ENCODE measurements around the gene GDAP2. TPM values are rescaled to one million over a fixed set of nuclear protein-coding genes. Genes with fewer than 3 reads are reported as not detected.

Gene GDAP2
- total RNA-seq, 1 donor from 2014 or later, result 31.6 TPM

DNA sequence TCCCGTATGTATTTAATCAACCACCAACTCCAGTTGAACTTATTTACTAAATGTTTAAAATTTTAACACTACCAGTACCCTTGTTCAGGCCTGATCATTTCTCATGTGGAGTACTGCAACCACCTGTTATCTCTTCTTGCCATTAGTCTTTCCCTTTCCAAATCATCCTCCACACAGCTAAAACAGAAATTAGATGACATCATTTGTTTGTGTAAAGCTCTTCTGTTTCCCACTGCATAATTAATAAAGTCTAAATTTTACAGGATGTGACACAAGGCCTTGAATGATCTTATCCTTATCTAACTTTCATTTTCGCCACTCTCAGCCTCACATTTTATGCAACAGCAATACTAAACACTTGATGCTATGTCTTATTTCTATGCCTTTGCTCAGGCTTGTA, 24.4 kb downstream of the GDAP2 start:
- Mint-ChIP-seq H3K27me3 (ENCODE audit: low read depth, unreplicated experiment) (no peaks in the 10 kb centered on the region), H3K27ac (ENCODE audit: unreplicated experiment) (no peak overlapping the region), H3K9me3 (ENCODE audit: unreplicated experiment) (no peaks in the 10 kb centered on the region), H3K4me3 (ENCODE audit: unreplicated experiment) (no peak overlapping the region), H3K36me3 (ENCODE audit: low read depth, unreplicated experiment) (peaks cover 4% of the 10 kb centered on the region), H3K4me1 (ENCODE audit: low read depth, unreplicated experiment) (peaks cover 12% of the 10 kb centered on the region)
- Histone ChIP-seq H3K4me2 (ENCODE audit: low read length) (no peak overlapping the region), H3K27ac (ENCODE audit: low read depth, low read length) (no peak overlapping the region), H3K9me3 (ENCODE audit: insufficient read depth, low read depth, low read length) (no peaks in the 10 kb centered on the region), H4K20me1 (ENCODE audit: insufficient read depth, low read length) (no peaks in the 10 kb centered on the region), H3K27me3 (ENCODE audit: insufficient read depth, low read length) (no peaks in the 10 kb centered on the region), H3K36me3 (ENCODE audit: insufficient read depth, low read length) (peaks cover 18% of the 10 kb centered on the region), H3K4me3 (ENCODE audit: insufficient read depth, low read depth, low read length) (no peak overlapping the region), H3K79me2 (ENCODE audit: insufficient read depth, low read length) (no peaks in the 10 kb centered on the region), H2AFZ (ENCODE audit: low read depth, low read length) (no peak overlapping the region), H3K9ac (ENCODE audit: low read length) (no peak overlapping the region), H3K4me1 (ENCODE audit: insufficient read depth, low read length) (no peaks in the 10 kb centered on the region)
- no peak for TF ChIP-seq EZH2 (IDR thresholded peaks at IDR 0.05; ENCODE audit: insufficient read depth, low read length)
- TF ChIP-seq, protein P1, sequence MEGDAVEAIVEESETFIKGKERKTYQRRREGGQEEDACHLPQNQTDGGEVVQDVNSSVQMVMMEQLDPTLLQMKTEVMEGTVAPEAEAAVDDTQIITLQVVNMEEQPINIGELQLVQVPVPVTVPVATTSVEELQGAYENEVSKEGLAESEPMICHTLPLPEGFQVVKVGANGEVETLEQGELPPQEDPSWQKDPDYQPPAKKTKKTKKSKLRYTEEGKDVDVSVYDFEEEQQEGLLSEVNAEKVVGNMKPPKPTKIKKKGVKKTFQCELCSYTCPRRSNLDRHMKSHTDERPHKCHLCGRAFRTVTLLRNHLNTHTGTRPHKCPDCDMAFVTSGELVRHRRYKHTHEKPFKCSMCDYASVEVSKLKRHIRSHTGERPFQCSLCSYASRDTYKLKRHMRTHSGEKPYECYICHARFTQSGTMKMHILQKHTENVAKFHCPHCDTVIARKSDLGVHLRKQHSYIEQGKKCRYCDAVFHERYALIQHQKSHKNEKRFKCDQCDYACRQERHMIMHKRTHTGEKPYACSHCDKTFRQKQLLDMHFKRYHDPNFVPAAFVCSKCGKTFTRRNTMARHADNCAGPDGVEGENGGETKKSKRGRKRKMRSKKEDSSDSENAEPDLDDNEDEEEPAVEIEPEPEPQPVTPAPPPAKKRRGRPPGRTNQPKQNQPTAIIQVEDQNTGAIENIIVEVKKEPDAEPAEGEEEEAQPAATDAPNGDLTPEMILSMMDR (IDR thresholded peaks at IDR 0.05; ENCODE audit: insufficient read depth, low read depth, low read length), result no peak
- DNase-seq (ENCODE audit: low read depth), result no peak
- FAIRE-seq, result no peak

DNA sequence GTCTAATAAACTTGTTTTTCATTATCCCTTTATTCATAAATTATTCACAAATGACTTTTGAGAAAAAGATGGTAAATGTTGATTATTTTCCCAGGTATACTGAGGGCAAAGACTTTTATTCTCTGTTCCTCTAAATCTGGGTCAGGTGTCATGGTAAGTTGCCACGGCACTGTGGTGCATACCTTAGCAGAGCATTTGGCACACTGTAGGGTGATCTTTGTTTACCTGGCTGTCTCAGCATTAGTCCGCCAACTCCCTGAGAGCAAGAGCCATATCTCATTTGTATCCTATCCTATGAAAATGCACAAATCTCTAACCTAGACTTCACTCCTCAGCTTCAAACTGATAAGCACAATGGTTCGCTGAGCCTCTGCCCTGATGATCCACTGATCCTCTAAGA, 24.9 kb downstream of the GDAP2 start:
- Histone ChIP-seq H3K4me3 (ENCODE audit: insufficient read depth, low read depth, low read length) (no peak overlapping the region), H3K4me1 (ENCODE audit: insufficient read depth, low read length) (no peaks in the 10 kb centered on the region), H3K9ac (ENCODE audit: low read length) (no peak overlapping the region), H3K4me2 (ENCODE audit: low read length) (no peak overlapping the region), H2AFZ (ENCODE audit: low read depth, low read length) (no peak overlapping the region), H3K9me3 (ENCODE audit: insufficient read depth, low read depth, low read length) (no peaks in the 10 kb centered on the region), H3K79me2 (ENCODE audit: insufficient read depth, low read length) (no peaks in the 10 kb centered on the region), H4K20me1 (ENCODE audit: insufficient read depth, low read length) (no peaks in the 10 kb centered on the region), H3K27ac (ENCODE audit: low read depth, low read length) (no peak overlapping the region), H3K27me3 (ENCODE audit: insufficient read depth, low read length) (no peaks in the 10 kb centered on the region), H3K36me3 (ENCODE audit: insufficient read depth, low read length) (peaks cover 16% of the 10 kb centered on the region)
- peaks cover 4% of the 10 kb centered on the region for H3K36me3 Mint-ChIP-seq (ENCODE audit: low read depth, unreplicated experiment)
- no peak overlapping the region for H3K27ac Mint-ChIP-seq (ENCODE audit: unreplicated experiment)
- FAIRE-seq (no peak), DNase-seq (ENCODE audit: low read depth) (no peak)
- TF ChIP-seq, protein P1 (IDR thresholded peaks at IDR 0.05; ENCODE audit: insufficient read depth, low read depth, low read length), result no peak
- no peak for TF ChIP-seq EZH2 (IDR thresholded peaks at IDR 0.05; ENCODE audit: insufficient read depth, low read length)
- H3K9me3 Mint-ChIP-seq (ENCODE audit: unreplicated experiment), result no peaks in the 10 kb centered on the region
- peaks cover 12% of the 10 kb centered on the region for H3K4me1 Mint-ChIP-seq (ENCODE audit: low read depth, unreplicated experiment)
- H3K27me3 Mint-ChIP-seq (ENCODE audit: low read depth, unreplicated experiment), result no peaks in the 10 kb centered on the region
- H3K4me3 Mint-ChIP-seq (ENCODE audit: unreplicated experiment), result no peak overlapping the region

DNA sequence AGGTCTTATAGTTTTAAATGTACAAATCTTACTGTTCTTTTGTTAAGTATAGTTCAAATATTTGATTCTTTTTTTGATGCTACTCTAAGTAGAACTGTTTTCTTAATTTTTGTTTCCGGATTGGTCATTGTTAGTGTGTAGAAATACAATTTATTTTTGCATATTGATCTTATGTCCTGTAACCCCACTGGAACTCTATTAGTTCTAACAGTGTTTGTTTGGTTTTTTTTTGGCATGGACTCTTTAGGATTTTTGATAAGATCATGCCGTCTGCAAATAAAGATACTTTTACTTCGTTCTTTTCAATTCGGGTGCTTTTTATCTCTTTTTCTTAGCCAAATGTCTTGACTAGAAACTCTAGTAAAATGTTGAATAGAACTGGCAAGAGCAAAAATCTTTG, 26.5 kb downstream of the GDAP2 start:
- FAIRE-seq (no peak), DNase-seq (ENCODE audit: low read depth) (no peak)
- Histone ChIP-seq H3K4me2 (ENCODE audit: low read length) (no peak overlapping the region), H2AFZ (ENCODE audit: low read depth, low read length) (no peak overlapping the region), H3K9ac (ENCODE audit: low read length) (no peak overlapping the region), H3K36me3 (ENCODE audit: insufficient read depth, low read length) (peaks cover 28% of the 10 kb centered on the region), H3K9me3 (ENCODE audit: insufficient read depth, low read depth, low read length) (no peaks in the 10 kb centered on the region), H3K79me2 (ENCODE audit: insufficient read depth, low read length) (no peaks in the 10 kb centered on the region), H3K4me1 (ENCODE audit: insufficient read depth, low read length) (no peaks in the 10 kb centered on the region), H3K4me3 (ENCODE audit: insufficient read depth, low read depth, low read length) (no peak overlapping the region), H3K27ac (ENCODE audit: low read depth, low read length) (no peak overlapping the region), H3K27me3 (ENCODE audit: insufficient read depth, low read length) (no peaks in the 10 kb centered on the region), H4K20me1 (ENCODE audit: insufficient read depth, low read length) (no peaks in the 10 kb centered on the region)
- Mint-ChIP-seq H3K4me1 (ENCODE audit: low read depth, unreplicated experiment) (peaks cover 12% of the 10 kb centered on the region), H3K4me3 (ENCODE audit: unreplicated experiment) (no peak overlapping the region), H3K27ac (ENCODE audit: unreplicated experiment) (peak overlapping the region; percentile 59), H3K27me3 (ENCODE audit: low read depth, unreplicated experiment) (no peaks in the 10 kb centered on the region), H3K36me3 (ENCODE audit: low read depth, unreplicated experiment) (peaks cover 8% of the 10 kb centered on the region), H3K9me3 (ENCODE audit: unreplicated experiment) (no peaks in the 10 kb centered on the region)
- TF ChIP-seq EZH2 (IDR thresholded peaks at IDR 0.05; ENCODE audit: insufficient read depth, low read length), result no peak
- TF ChIP-seq, protein P1 (IDR thresholded peaks at IDR 0.05; ENCODE audit: insufficient read depth, low read depth, low read length), result no peak

Measured in astrocyte (in vitro differentiated cells and primary cell).